Measurements from ENCODE around the gene NUMB.

NUMB gene

DNA sequence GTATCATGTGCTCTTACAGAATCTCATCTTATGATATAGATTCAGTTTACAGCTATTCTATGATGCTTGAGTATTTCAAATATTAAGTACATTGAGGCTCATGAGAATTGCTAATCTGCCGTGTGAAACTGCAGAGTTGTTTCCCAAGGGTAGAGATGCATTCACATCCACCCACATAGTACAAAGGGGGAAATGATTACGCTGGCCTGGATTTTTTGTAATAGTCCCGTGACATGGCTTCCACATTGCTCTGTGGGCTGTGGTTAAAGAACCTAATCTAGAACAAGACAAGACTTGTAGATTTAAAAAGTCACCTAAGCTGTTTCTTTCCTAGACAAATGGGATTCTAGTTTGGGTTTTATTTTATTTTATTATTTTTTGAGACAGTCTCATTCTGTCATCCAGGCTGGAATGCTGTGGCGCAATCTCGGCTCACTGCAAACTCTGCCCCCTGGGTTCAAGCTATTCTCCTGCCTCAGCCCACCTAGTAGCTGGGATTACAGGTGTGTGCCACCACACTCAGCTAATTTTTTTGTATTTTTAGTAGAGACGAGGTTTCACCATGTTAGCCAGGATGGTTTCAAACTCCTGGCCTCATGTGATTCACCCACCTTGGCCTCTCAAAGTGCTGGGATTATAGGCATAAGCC is 19.4 kb upstream of the NUMB start:
- Histone ChIP-seq H3K4me1 (ENCODE audit: control insufficient read depth, insufficient read depth, low read length) (no peaks in the 10 kb centered on the region), H3K4me3 (ENCODE audit: low read depth, low read length) (no peak overlapping the region), H3K36me3 (ENCODE audit: control insufficient read depth, insufficient read depth, low read length) (no peaks in the 10 kb centered on the region), H3K9me3 (ENCODE audit: control insufficient read depth, insufficient read depth, low read depth, low read length) (no peaks in the 10 kb centered on the region), H3K27me3 (ENCODE audit: control insufficient read depth, insufficient read depth, low read length) (no peaks in the 10 kb centered on the region), H3K9ac (ENCODE audit: low read length) (no peak overlapping the region), H3K27ac (ENCODE audit: low read depth, low read length) (no peak overlapping the region)

GRCh38 chr14:73476451-73476931 is 18.1 kb upstream of the NUMB start:
- Histone ChIP-seq H3K9ac (ENCODE audit: low read length) (no peak overlapping the region), H3K27ac (ENCODE audit: low read depth, low read length) (no peak overlapping the region), H3K4me3 (ENCODE audit: low read depth, low read length) (no peak overlapping the region), H3K27me3 (ENCODE audit: control insufficient read depth, insufficient read depth, low read length) (no peaks in the 10 kb centered on the region), H3K4me1 (ENCODE audit: control insufficient read depth, insufficient read depth, low read length) (no peaks in the 10 kb centered on the region), H3K36me3 (ENCODE audit: control insufficient read depth, insufficient read depth, low read length) (no peaks in the 10 kb centered on the region), H3K9me3 (ENCODE audit: control insufficient read depth, insufficient read depth, low read depth, low read length) (no peaks in the 10 kb centered on the region)

GRCh38 chr14:73474952-73475351 is 16.6 kb upstream of the NUMB start:
- H3K27me3 ChIP-seq (ENCODE audit: control insufficient read depth, insufficient read depth, low read length), result no peaks in the 10 kb centered on the region
- H3K9ac ChIP-seq (ENCODE audit: low read length), result no peak overlapping the region
- no peak overlapping the region for H3K4me3 ChIP-seq (ENCODE audit: low read depth, low read length)
- H3K9me3 ChIP-seq (ENCODE audit: control insufficient read depth, insufficient read depth, low read depth, low read length), result no peaks in the 10 kb centered on the region
- H3K4me1 ChIP-seq (ENCODE audit: control insufficient read depth, insufficient read depth, low read length), result no peaks in the 10 kb centered on the region
- no peaks in the 10 kb centered on the region for H3K36me3 ChIP-seq (ENCODE audit: control insufficient read depth, insufficient read depth, low read length)
- H3K27ac ChIP-seq (ENCODE audit: low read depth, low read length), result no peak overlapping the region

GRCh38 chr14:73472185-73473114 is 14.1 kb upstream of the NUMB start:
- no peak overlapping the region for H3K27ac ChIP-seq (ENCODE audit: low read depth, low read length)
- peaks cover 2% of the 10 kb centered on the region; the same call in 1 of the 2 replicates for H3K4me1 ChIP-seq (ENCODE audit: control insufficient read depth, insufficient read depth, low read length)
- no peaks in the 10 kb centered on the region for H3K9me3 ChIP-seq (ENCODE audit: control insufficient read depth, insufficient read depth, low read depth, low read length)
- H3K36me3 ChIP-seq (ENCODE audit: control insufficient read depth, insufficient read depth, low read length), result no peaks in the 10 kb centered on the region
- no peaks in the 10 kb centered on the region for H3K27me3 ChIP-seq (ENCODE audit: control insufficient read depth, insufficient read depth, low read length)
- no peak overlapping the region for H3K4me3 ChIP-seq (ENCODE audit: low read depth, low read length)
- H3K9ac ChIP-seq (ENCODE audit: low read length), result no peak overlapping the region

- Histone ChIP-seq H3K9me3 (ENCODE audit: control insufficient read depth, insufficient read depth, low read depth, low read length) (no peaks in the 10 kb centered on the region), H3K4me1 (ENCODE audit: control insufficient read depth, insufficient read depth, low read length) (peaks cover 7% of the 10 kb centered on the region; the same call in 1 of the 2 replicates), H3K9ac (ENCODE audit: low read length) (no peak overlapping the region), H3K36me3 (ENCODE audit: control insufficient read depth, insufficient read depth, low read length) (no peaks in the 10 kb centered on the region), H3K4me3 (ENCODE audit: low read depth, low read length) (no peak overlapping the region), H3K27ac (ENCODE audit: low read depth, low read length) (no peak overlapping the region), H3K27me3 (ENCODE audit: control insufficient read depth, insufficient read depth, low read length) (no peaks in the 10 kb centered on the region)
Measured at GRCh38 chr14:73471582-73472184, 13.3 kb upstream of the NUMB start.

GRCh38 chr14:73468828-73469375 is 10.6 kb upstream of the NUMB start:
- Histone ChIP-seq H3K27ac (ENCODE audit: low read depth, low read length) (no peak overlapping the region), H3K9me3 (ENCODE audit: control insufficient read depth, insufficient read depth, low read depth, low read length) (no peaks in the 10 kb centered on the region), H3K36me3 (ENCODE audit: control insufficient read depth, insufficient read depth, low read length) (no peaks in the 10 kb centered on the region)

GRCh38 chr14:73467800-73468199 is 9.5 kb upstream of the NUMB start:
- Histone ChIP-seq H3K27ac (ENCODE audit: low read depth, low read length) (no peak overlapping the region), H3K4me1 (ENCODE audit: control insufficient read depth, insufficient read depth, low read length) (peaks cover 7% of the 10 kb centered on the region; the same call in 1 of the 2 replicates), H3K36me3 (ENCODE audit: control insufficient read depth, insufficient read depth, low read length) (no peaks in the 10 kb centered on the region), H3K9me3 (ENCODE audit: control insufficient read depth, insufficient read depth, low read depth, low read length) (no peaks in the 10 kb centered on the region), H3K9ac (ENCODE audit: low read length) (no peak overlapping the region), H3K27me3 (ENCODE audit: control insufficient read depth, insufficient read depth, low read length) (no peaks in the 10 kb centered on the region), H3K4me3 (ENCODE audit: low read depth, low read length) (no peak overlapping the region)

More at GRCh38 chr14:73468828-73469375, 10.6 kb upstream of the NUMB start:
- Histone ChIP-seq H3K9ac (ENCODE audit: low read length) (no peak overlapping the region), H3K4me3 (ENCODE audit: low read depth, low read length) (no peak overlapping the region), H3K27me3 (ENCODE audit: control insufficient read depth, insufficient read depth, low read length) (no peaks in the 10 kb centered on the region), H3K4me1 (ENCODE audit: control insufficient read depth, insufficient read depth, low read length) (peaks cover 7% of the 10 kb centered on the region; the same call in 1 of the 2 replicates)

GRCh38 chr14:73467377-73467776 is 9.0 kb upstream of the NUMB start:
- Histone ChIP-seq H3K27ac (ENCODE audit: low read depth, low read length) (no peak overlapping the region), H3K27me3 (ENCODE audit: control insufficient read depth, insufficient read depth, low read length) (no peaks in the 10 kb centered on the region), H3K9ac (ENCODE audit: low read length) (no peak overlapping the region), H3K4me1 (ENCODE audit: control insufficient read depth, insufficient read depth, low read length) (peaks cover 8% of the 10 kb centered on the region; the same call in 1 of the 2 replicates), H3K36me3 (ENCODE audit: control insufficient read depth, insufficient read depth, low read length) (no peaks in the 10 kb centered on the region), H3K4me3 (ENCODE audit: low read depth, low read length) (no peak overlapping the region), H3K9me3 (ENCODE audit: control insufficient read depth, insufficient read depth, low read depth, low read length) (no peaks in the 10 kb centered on the region)

GRCh38 chr14:73466861-73467260 is 8.5 kb upstream of the NUMB start:
- Histone ChIP-seq H3K27ac (ENCODE audit: low read depth, low read length) (no peak overlapping the region), H3K9me3 (ENCODE audit: control insufficient read depth, insufficient read depth, low read depth, low read length) (no peaks in the 10 kb centered on the region), H3K9ac (ENCODE audit: low read length) (no peak overlapping the region), H3K4me3 (ENCODE audit: low read depth, low read length) (no peak overlapping the region), H3K4me1 (ENCODE audit: control insufficient read depth, insufficient read depth, low read length) (peaks cover 13% of the 10 kb centered on the region; the same call in 1 of the 2 replicates), H3K27me3 (ENCODE audit: control insufficient read depth, insufficient read depth, low read length) (no peaks in the 10 kb centered on the region), H3K36me3 (ENCODE audit: control insufficient read depth, insufficient read depth, low read length) (no peaks in the 10 kb centered on the region)

DNA sequence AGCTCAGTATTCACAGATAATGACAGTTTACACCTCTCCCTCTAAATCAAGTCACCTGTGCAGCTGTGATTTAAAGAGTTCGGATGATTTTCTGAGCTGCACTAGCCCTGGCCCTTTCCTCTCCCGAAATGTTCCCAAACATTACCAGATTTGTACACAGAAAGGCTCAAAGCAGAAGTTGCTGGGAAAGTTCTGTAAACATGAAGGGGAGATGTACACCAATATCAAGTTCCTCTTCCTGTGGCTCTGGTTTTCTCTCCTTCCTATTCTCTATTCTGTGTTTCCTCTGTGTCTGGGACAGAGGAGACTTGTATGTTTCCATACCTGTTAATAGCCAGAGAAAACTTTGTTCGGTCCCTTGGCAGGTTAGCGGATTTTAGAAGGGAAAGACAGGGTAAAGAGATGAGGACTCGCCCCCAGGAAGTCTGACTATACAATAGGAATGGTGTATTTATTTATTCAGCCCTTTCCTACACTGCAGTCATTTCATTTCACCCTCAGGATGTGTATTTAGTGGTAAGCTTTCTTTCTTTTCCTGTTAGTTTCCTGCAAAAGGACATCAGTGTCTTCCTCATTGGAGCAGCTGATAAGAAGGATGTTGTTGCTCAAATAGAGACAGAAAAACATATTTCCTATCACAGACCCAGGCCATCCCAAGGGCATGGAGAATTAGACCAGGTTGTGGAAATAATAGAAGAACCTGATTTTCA is 7.6 kb upstream of the NUMB start:
- peaks cover 18% of the 10 kb centered on the region; the same call in 1 of the 2 replicates for H3K4me1 ChIP-seq (ENCODE audit: control insufficient read depth, insufficient read depth, low read length)
- no peaks in the 10 kb centered on the region for H3K9me3 ChIP-seq (ENCODE audit: control insufficient read depth, insufficient read depth, low read depth, low read length)
- no peak overlapping the region for H3K9ac ChIP-seq (ENCODE audit: low read length)
- no peak overlapping the region for H3K27ac ChIP-seq (ENCODE audit: low read depth, low read length)
- H3K27me3 ChIP-seq (ENCODE audit: control insufficient read depth, insufficient read depth, low read length), result no peaks in the 10 kb centered on the region
- no peaks in the 10 kb centered on the region for H3K36me3 ChIP-seq (ENCODE audit: control insufficient read depth, insufficient read depth, low read length)
- H3K4me3 ChIP-seq (ENCODE audit: low read depth, low read length), result no peak overlapping the region

All from HUES6 (cell line).